ENCODE results near the gene ITGA1. TPM values are rescaled to one million over a fixed set of nuclear protein-coding genes. Genes with fewer than 3 reads are reported as not detected.
A peak's percentile ranks its signal among the peaks of the same experiment; 100 is the strongest.

Gene ITGA1
- polyA plus RNA-seq, 1 donor (not counting 4 experiments of a cell fraction or from before 2014, with no cell fraction given): 1.4 TPM

GRCh38 chr5:52888363-52888762 is 100.6 kb downstream of the ITGA1 start:
- Histone ChIP-seq H3K27ac (ENCODE audit: control insufficient read depth, insufficient read depth, low read length) (no peak overlapping the region), H2AFZ (ENCODE audit: control insufficient read depth, low read length) (no peak overlapping the region), H3K9me1 (ENCODE audit: control insufficient read depth, extremely low read depth, insufficient read depth, low read length) (no peaks in the 10 kb centered on the region), H3K4me2 (ENCODE audit: control insufficient read depth, extremely low read depth, insufficient read depth, low read depth, low read length) (no peak overlapping the region), H3K79me2 (ENCODE audit: control insufficient read depth, insufficient read depth, low read length) (no peaks in the 10 kb centered on the region), H3K4me1 (ENCODE audit: control insufficient read depth, extremely low read depth, insufficient read depth, low read length) (peaks cover 4% of the 10 kb centered on the region), H4K20me1 (ENCODE audit: control insufficient read depth, extremely low read depth, insufficient read depth, low read length) (no peaks in the 10 kb centered on the region), H3K27me3 (ENCODE audit: control insufficient read depth, extremely low read depth, insufficient read depth, low read length) (no peaks in the 10 kb centered on the region), H3K9ac (ENCODE audit: control insufficient read depth, extremely low read depth, insufficient read depth, low read length) (no peak overlapping the region), H3K4me3 (ENCODE audit: control insufficient read depth in 2 of 3, extremely low read depth in 1 of 3, insufficient read depth in 2 of 3, low read depth in 1 of 3, low read length in 3 of 3) (no peak overlapping the region), H3K36me3 (ENCODE audit: control insufficient read depth in 2 of 2, extremely low read depth in 1 of 2, insufficient read depth in 2 of 2, low read length in 2 of 2) (no peaks in the 10 kb centered on the region), H3K9me3 (ENCODE audit: control insufficient read depth, low read depth, low read length) (no peaks in the 10 kb centered on the region)
- DNase-seq (ENCODE audit: low read depth, low spot score) (no peak), FAIRE-seq (no peak)
- no peak for TF ChIP-seq CTCF (optimal IDR thresholded peaks at IDR 0.05 in 1 of 3, IDR thresholded peaks at IDR 0.05 in 1 of 3, conservative IDR thresholded peaks at IDR 0.05 in 1 of 3; ENCODE audit: extremely low read depth in 1 of 3, insufficient read depth in 2 of 3, low read length in 3 of 3)
- dilution Hi-C loops (cut with MboI; ENCODE audit: extremely low pct_ligation_motif_present, low sequenced_read_pairs): no loop called here

GRCh38 chr5:52892242-52892878 is 104.6 kb downstream of the ITGA1 start:
- DNase-seq (ENCODE audit: low read depth, low spot score): no peak
- peaks cover 4% of the 10 kb centered on the region for H3K4me1 ChIP-seq (ENCODE audit: control insufficient read depth, extremely low read depth, insufficient read depth, low read length)
- FAIRE-seq: peak; percentile 61
- H3K9ac ChIP-seq (ENCODE audit: control insufficient read depth, extremely low read depth, insufficient read depth, low read length): no peak overlapping the region
- TF ChIP-seq CTCF (optimal IDR thresholded peaks at IDR 0.05 in 1 of 3, IDR thresholded peaks at IDR 0.05 in 1 of 3, conservative IDR thresholded peaks at IDR 0.05 in 1 of 3; ENCODE audit: extremely low read depth in 1 of 3, insufficient read depth in 2 of 3, low read length in 3 of 3) (no peak), EZH2 (IDR thresholded peaks at IDR 0.05; ENCODE audit: low read length) (no peak)
- no peaks in the 10 kb centered on the region for H3K79me2 ChIP-seq (ENCODE audit: control insufficient read depth, insufficient read depth, low read length)
- no peaks in the 10 kb centered on the region for H4K20me1 ChIP-seq (ENCODE audit: control insufficient read depth, extremely low read depth, insufficient read depth, low read length)
- no peak overlapping the region for H3K4me3 ChIP-seq (ENCODE audit: control insufficient read depth in 2 of 3, extremely low read depth in 1 of 3, insufficient read depth in 2 of 3, low read depth in 1 of 3, low read length in 3 of 3)
- no peak overlapping the region for H2AFZ ChIP-seq (ENCODE audit: control insufficient read depth, low read length)
- no peaks in the 10 kb centered on the region for H3K36me3 ChIP-seq (ENCODE audit: control insufficient read depth in 2 of 2, extremely low read depth in 1 of 2, insufficient read depth in 2 of 2, low read length in 2 of 2)
- no peaks in the 10 kb centered on the region for H3K27me3 ChIP-seq (ENCODE audit: control insufficient read depth, extremely low read depth, insufficient read depth, low read length)
- dilution Hi-C loops (cut with MboI; ENCODE audit: extremely low pct_ligation_motif_present, low sequenced_read_pairs): no loop called here
- no peak overlapping the region for H3K4me2 ChIP-seq (ENCODE audit: control insufficient read depth, extremely low read depth, insufficient read depth, low read depth, low read length)
- H3K9me1 ChIP-seq (ENCODE audit: control insufficient read depth, extremely low read depth, insufficient read depth, low read length): no peaks in the 10 kb centered on the region
- H3K27ac ChIP-seq (ENCODE audit: control insufficient read depth, insufficient read depth, low read length): no peak overlapping the region
- H3K9me3 ChIP-seq (ENCODE audit: control insufficient read depth, low read depth, low read length): no peaks in the 10 kb centered on the region
